GM11168 (cell line): Measurements from ENCODE around the gene RPS19BP1.

Experiments
- in situ Hi-C: fragments of 300-500 bp; cut with MboI; formaldehyde crosslinking; loops from one replicate; pipeline ENCODE4 v1.12.0; 2022; ENCODE audit warnings: low sequenced_read_pairs; ENCODE audit not compliant: unreplicated experiment

The RPS19BP1 gene

DNA sequence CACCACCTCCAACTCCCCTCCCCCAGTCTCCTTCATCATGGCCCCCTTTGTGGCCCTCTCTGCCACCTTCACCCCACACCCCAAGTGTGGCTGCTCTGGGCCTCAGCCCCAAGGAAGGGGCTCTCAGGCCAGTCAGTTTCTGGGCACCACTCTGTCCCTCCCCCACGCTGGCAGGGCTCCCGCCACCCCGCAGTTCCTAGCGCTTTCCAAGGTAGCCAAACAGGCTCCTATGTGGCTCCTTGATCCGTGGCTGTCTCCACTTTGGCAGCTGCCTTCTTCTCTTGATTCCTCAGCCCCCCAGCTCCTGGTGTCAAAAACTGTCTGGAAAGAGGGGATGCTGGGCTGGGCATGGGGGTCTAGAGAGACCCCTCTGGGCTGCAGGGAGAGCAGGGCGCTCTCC is 27.6 kb upstream of the RPS19BP1 start:
- in situ Hi-C loops, result no loop called here

- in situ Hi-C loops, result no loop called here
Measured at GRCh38 chr22:39559456-39560105, 27.0 kb upstream of the RPS19BP1 start.

- in situ Hi-C loops, result no loop called here
Measured at GRCh38 chr22:39558950-39559349, 26.4 kb upstream of the RPS19BP1 start.

- in situ Hi-C loops, result no loop called here
Measured at GRCh38 chr22:39558254-39558727, 25.7 kb upstream of the RPS19BP1 start.

GRCh38 chr22:39556970-39557841 is 24.7 kb upstream of the RPS19BP1 start:
- in situ Hi-C loops, result no loop called here

DNA sequence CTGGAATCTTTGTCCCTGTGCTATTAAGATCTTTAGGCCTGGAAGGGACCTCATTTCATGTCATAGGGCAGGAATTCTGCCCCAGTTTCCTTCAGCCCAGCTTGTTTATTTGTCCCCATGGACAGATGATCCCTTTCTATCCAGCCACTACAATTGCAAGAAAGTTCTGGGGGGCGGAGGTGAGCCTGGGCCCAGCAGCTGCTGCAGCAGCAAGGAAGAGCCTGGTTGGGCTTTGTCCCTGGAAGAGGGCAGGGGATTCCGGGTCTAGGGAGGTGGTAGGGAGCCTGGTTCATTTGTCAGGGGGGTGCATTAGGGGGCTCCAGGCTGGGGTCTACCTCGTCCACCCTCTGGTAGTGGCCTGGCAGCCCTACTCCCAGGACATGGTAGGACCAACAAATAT is 21.6 kb upstream of the RPS19BP1 start:
- in situ Hi-C loops, result no loop called here

- in situ Hi-C loops, result no loop called here
Measured at GRCh38 chr22:39553429-39553828, 20.9 kb upstream of the RPS19BP1 start.

DNA sequence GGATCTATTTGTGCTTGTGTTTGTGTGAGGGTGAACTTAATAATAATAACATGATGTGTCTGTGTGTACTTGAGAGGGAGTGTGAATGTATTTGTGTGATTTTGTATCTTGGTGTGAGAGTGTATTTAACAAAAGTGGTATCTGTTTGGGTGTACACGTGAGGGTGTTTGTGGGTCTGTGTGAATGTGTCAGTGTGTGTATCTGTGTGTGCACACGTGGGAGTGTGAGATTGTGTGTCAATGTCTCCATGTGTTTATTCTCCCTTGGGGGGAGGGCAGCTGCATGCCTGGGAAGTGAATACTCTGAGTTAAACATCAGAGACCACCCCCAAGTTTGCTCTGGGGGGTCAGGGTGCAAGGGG is 15.0 kb upstream of the RPS19BP1 start:
- in situ Hi-C loops, result no loop called here

- in situ Hi-C loops, result no loop called here
Measured at GRCh38 chr22:39546889-39547586, 14.5 kb upstream of the RPS19BP1 start.

- in situ Hi-C loops, result no loop called here
Measured at GRCh38 chr22:39545386-39546365, 13.1 kb upstream of the RPS19BP1 start.

DNA sequence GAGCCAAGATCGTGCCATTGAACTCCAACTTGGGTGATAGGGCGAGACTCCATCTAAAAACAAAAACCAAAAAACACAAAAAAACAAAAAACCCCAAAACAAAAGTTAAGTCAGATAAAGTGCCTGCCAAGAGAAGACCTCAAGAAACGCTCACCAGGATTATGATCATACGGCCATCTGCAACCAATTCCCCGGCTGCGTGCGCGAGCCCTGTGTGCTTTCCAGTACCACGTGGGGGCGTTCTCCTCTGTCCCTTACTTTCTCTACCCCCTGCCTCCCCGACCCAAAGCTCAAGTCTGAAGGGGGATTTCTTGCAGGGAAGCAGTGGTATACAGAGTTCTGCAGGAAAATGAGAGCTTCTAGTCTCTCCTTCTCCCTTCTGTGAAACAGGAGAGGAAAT is 10.5 kb upstream of the RPS19BP1 start:
- in situ Hi-C loops, result loop anchor here (5.0 kb wide), 1 partner anchor 489 kb away; no protein-coding TSS in a partner anchor

DNA sequence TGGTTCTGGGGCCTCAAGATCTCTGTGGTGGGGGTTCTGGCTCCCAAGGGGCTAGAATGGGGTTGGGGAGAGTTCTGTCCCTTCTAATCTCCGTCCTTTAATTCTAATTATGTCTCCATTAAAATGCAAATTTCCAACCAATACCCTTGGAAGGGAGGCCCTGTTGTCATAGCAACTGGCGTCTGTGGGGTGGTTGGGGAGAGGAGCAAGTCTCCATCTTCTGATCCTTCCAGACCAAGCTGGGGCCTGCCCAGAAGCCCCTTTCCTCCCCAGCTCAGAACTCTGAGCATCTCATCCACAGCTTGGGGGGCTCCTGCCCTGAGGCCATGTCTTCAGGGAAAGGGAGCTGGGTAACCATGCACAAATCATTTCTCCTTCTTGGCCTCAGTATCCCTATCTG is 5.4 kb upstream of the RPS19BP1 start:
- in situ Hi-C loops, result no loop called here

GRCh38 chr22:39536711-39537110 is 4.2 kb upstream of the RPS19BP1 start:
- in situ Hi-C loops, result no loop called here

DNA sequence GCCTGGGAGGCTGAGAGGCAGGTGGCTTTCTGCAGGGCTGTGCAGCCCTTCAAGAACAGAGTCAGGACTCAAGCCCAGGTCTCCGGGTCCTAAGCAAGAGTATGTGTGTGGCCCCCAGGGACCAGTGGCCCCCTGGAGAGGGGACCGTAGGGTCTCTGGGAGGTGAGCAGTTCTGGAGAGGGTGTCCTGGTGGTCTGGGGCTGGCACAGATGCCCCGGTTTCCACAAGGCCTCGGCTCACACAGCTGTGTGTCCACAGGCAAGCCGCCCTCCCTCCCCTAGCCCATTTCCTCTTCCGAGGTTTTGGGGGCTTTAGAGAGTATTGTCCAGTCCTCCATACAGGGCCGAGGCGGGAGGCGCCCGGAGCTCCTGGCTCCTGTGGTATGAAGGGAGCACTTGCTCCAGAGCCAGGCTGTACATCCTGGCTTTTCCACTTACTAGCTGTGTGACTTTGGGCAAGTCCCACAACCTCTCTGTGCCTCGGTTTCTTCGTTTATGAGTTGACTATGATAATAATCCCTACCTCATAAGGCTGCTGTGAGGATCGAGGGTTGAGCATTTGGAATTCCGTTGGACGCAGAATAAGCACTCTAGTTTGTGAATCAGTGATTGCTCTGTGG is 3.4 kb upstream of the RPS19BP1 start:
- in situ Hi-C loops, result no loop called here

GRCh38 chr22:39535357-39535725 is 2.8 kb upstream of the RPS19BP1 start:
- in situ Hi-C loops, result no loop called here

- in situ Hi-C loops, result no loop called here
Measured at GRCh38 chr22:39534591-39535356, 2.2 kb upstream of the RPS19BP1 start.

DNA sequence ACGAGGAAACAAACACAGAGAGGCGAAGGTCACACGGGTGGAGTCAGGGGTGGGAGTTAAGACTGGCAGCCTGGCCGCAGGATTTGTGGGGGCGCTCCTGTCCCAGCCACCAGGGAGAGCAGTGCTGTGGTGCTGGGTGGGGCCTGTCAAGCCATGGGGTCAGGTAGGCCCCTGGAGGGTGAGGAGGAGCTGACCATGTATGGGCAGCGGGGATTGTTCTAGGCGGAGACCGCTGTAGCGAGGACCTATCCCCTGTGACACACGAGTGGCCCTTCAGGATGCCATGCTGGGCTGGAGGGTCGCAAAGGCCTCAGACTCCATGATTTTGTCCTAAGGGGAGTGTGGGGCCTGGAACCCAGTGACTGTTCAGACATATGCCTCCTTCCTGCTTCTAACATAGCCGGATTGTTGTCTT is 1.6 kb upstream of the RPS19BP1 start:
- in situ Hi-C loops, result no loop called here

DNA sequence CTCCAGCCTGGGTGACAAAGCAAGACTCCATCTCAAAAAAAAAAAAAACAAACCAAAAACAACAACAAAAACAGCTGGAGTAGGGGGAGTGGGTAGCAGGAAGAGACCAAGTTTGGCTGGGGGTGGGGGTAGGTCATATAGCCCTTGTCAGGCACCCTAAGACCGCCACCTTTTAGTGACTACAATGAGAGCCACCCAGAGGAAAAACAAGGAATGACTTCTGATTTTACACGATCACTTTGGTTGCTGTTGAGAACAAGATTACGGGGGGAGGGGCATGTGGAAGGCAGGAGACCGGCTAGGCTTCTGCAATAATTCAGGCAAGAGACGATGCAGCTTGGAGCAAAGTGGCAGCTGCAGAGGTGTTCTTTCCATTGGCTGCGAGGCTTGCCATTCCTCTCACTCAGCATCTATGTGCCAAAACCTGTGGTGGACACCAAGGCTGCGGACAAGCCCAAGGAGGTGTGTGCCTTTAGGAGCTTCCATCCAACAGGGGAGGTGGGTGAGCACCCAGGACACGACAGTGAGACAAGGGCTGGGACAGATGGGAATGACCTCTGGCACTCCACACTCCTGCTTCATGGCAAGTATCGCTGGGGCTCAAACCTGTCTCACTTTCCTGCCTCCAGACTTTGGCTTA is 1.7 kb downstream of the RPS19BP1 start:
- in situ Hi-C loops, result no loop called here
